GM12878 (cell line): ENCODE results near the gene STK17A. TPM values are rescaled to one million over a fixed set of nuclear protein-coding genes. Genes with fewer than 3 reads are reported as not detected.

ENCODE experiments used
- ATAC-seq: fragments of 200-7000 bp; cut with Tn5 transposase; 3 replicates; pipeline ENCODE4 v1.9.1; 2020; ENCODE audit warnings: mild to moderate bottlenecking, moderate library complexity
- BruUV-seq: library from RNA; stranded (reverse); fragments of 400-500 nt; replicated peaks from 2 replicates; lab custom pipeline; 2021; lab: Mats Ljungman, UMichigan
- CTCF ChIA-PET: fragments of 300-600 bp; sonication (Branson Sonifier 250); formaldehyde crosslinking; extraction: SDS; loops from one replicate; lab custom pipeline; 2021; ENCODE audit warnings: inconsistent platforms; lab: Yijun Ruan, JAX
- POLR2A ChIA-PET: fragments of 350-600 bp; formaldehyde crosslinking; extraction: SDS; loops from one replicate; lab custom pipeline; 2021; ENCODE audit warnings: inconsistent platforms; lab: Charles Lee
- RAD21 ChIA-PET: fragments of 300-600 bp; sonication (Branson Sonifier 250); formaldehyde crosslinking; loops from one replicate; lab custom pipeline; 2023; ENCODE audit warnings: antibody characterized with exemption; ENCODE audit not compliant: unreplicated experiment; lab: Charles Lee
- SMC1A ChIA-PET: fragments of 300-600 bp; sonication (Branson Sonifier 250); formaldehyde crosslinking; loops from one replicate; lab custom pipeline; 2023; ENCODE audit not compliant: unreplicated experiment, uncharacterized antibody; lab: Charles Lee
- DNase-seq: peaks from one replicate; pipeline ENCODE4 v3.0.0-alpha.2; 2011; ENCODE audit warnings: low read depth, low spot score
- FAIRE-seq: peaks from 3 replicates; lab custom pipeline; 2011; peaks lifted over from hg19 to GRCh38; lab: Jason Lieb, UNC
- H2AFZ ChIP-seq: 2 replicates; pipeline ENCODE4 v1.6.0; 2011; ENCODE audit warnings: low read depth, low read length, control low read depth; ENCODE audit not compliant: control insufficient read depth
- H3K27ac ChIP-seq: 2 replicates; pipeline ENCODE4 v1.5.1; 2011; ENCODE audit warnings: control low read depth; ENCODE audit not compliant: control insufficient read depth, insufficient read depth
- H3K27me3 ChIP-seq, 2 experiments: replicated peaks in 1 of 2; 2 replicates each; pipeline versions ENCODE4 v1.6.0 to v1.6.1; 2011; ENCODE audit warnings: low read length in 1 of 2; ENCODE audit not compliant: control insufficient read depth in 2 of 2, insufficient read depth in 2 of 2
- H3K36me3 ChIP-seq, 2 experiments: 2 replicates each; pipeline ENCODE4 v1.5.1; 2011; ENCODE audit warnings: low read length in 1 of 2; ENCODE audit not compliant: control insufficient read depth in 2 of 2, insufficient read depth in 2 of 2
- H3K4me1 ChIP-seq: 2 replicates; pipeline ENCODE4 v1.6.1; 2011; ENCODE audit warnings: mild to moderate bottlenecking, low read length, moderate library complexity, mixed read lengths; ENCODE audit not compliant: control insufficient read depth, insufficient read depth
- H3K4me2 ChIP-seq: 2 replicates; pipeline ENCODE4 v1.6.0; 2011; ENCODE audit warnings: control low read depth; ENCODE audit not compliant: control insufficient read depth, insufficient read depth
- H3K4me3 ChIP-seq: fragments of 200-600 bp; sonication (generic); 2 replicates; pipeline ENCODE4 v1.5.1; 2016
- H3K79me2 ChIP-seq: 2 replicates; pipeline ENCODE4 v1.6.0; 2011; ENCODE audit warnings: low read length; ENCODE audit not compliant: control insufficient read depth, insufficient read depth
- H3K9ac ChIP-seq: 2 replicates; pipeline ENCODE4 v1.8.0; 2011; ENCODE audit warnings: low read length, control low read depth, mixed read lengths; ENCODE audit not compliant: control insufficient read depth, insufficient read depth
- H3K9me3 ChIP-seq: replicated peaks from 3 replicates; pipeline ENCODE4 v1.5.1; 2011; ENCODE audit warnings: mild to moderate bottlenecking, low read length; ENCODE audit not compliant: control insufficient read depth, insufficient read depth
- H4K20me1 ChIP-seq: 2 replicates; pipeline ENCODE4 v1.6.0; 2011; ENCODE audit not compliant: control insufficient read depth, insufficient read depth
- ASH2L ChIP-seq: fragments of 300-600, 200-600 bp; sonication (generic); IDR thresholded peaks from 2 replicates; pipeline ENCODE4 v1.6.1; 2017; ENCODE audit warnings: low read depth, mild to moderate bottlenecking, borderline replicate concordance
- CHD1 ChIP-seq: IDR thresholded peaks from 2 replicates; pipeline ENCODE4 v1.6.1; 2012; ENCODE audit warnings: low read depth, low read length, improper control_type of control experiment
- CREB1 ChIP-seq: IDR thresholded peaks from 2 replicates; pipeline ENCODE4 v1.6.1; 2012; ENCODE audit warnings: low read depth, mild to moderate bottlenecking, inconsistent platforms
- E2F8 ChIP-seq: fragments of 450-650 bp; IDR thresholded peaks from 2 replicates; pipeline ENCODE4 v1.6.1; 2018; ENCODE audit warnings: mild to moderate bottlenecking, low read depth, moderate library complexity; ENCODE audit not compliant: partially characterized antibody
- E4F1 ChIP-seq: fragments of 450-650 bp; IDR thresholded peaks from 2 replicates; pipeline ENCODE4 v1.6.1; 2018; ENCODE audit warnings: borderline replicate concordance, mild to moderate bottlenecking; ENCODE audit not compliant: partially characterized antibody
- ELK1 ChIP-seq: IDR thresholded peaks from 2 replicates; pipeline ENCODE4 v1.6.1; 2012; ENCODE audit warnings: low read depth, low read length, improper control_type of control experiment
- JUNB ChIP-seq: IDR thresholded peaks from 2 replicates; pipeline ENCODE4 v1.6.1; 2016; ENCODE audit warnings: antibody characterized with exemption, mild to moderate bottlenecking
- MAX ChIP-seq: IDR thresholded peaks from 2 replicates; pipeline ENCODE4 v1.6.1; 2012; ENCODE audit warnings: low read depth, low read length, improper control_type of control experiment
- NBN ChIP-seq: fragments of 450-650 bp; IDR thresholded peaks from 2 replicates; pipeline ENCODE4 v1.6.1; 2016
- PAX8 ChIP-seq: fragments of 450-650 bp; IDR thresholded peaks from 2 replicates; pipeline ENCODE4 v1.6.1; 2017; ENCODE audit warnings: mild to moderate bottlenecking, moderate library complexity
- POLR2AphosphoS2 ChIP-seq: IDR thresholded peaks from 2 replicates; pipeline ENCODE4 v1.6.1; 2011; ENCODE audit warnings: low read depth, mild to moderate bottlenecking, low read length, improper control_type of control experiment, moderate library complexity
- RBBP5 ChIP-seq: fragments of 200-600 bp; sonication (generic); conservative IDR thresholded peaks from 2 replicates; pipeline ENCODE4 v1.6.1; 2016
- SIN3A ChIP-seq: IDR thresholded peaks from 2 replicates; pipeline ENCODE4 v1.6.1; 2012; ENCODE audit warnings: low read depth, low read length, improper control_type of control experiment
- SMAD5 ChIP-seq: IDR thresholded peaks from 2 replicates; pipeline ENCODE4 v1.6.1; 2016; ENCODE audit warnings: antibody characterized with exemption, low read depth
- STAT3 ChIP-seq: IDR thresholded peaks from 2 replicates; pipeline ENCODE4 v1.6.1; 2011; ENCODE audit warnings: low read depth, low read length, improper control_type of control experiment
- SUZ12 ChIP-seq: fragments of 200-600 bp; sonication (generic); IDR thresholded peaks from one replicate; pipeline ENCODE4 v1.6.1; 2018; ENCODE audit warnings: antibody characterized with exemption, mild to moderate bottlenecking; ENCODE audit not compliant: unreplicated experiment
- TBL1XR1 ChIP-seq: IDR thresholded peaks from 2 replicates; pipeline ENCODE4 v1.6.1; 2012; ENCODE audit warnings: low read depth, low read length, improper control_type of control experiment
- TCF12 ChIP-seq: IDR thresholded peaks from 2 replicates; pipeline ENCODE4 v1.6.1; 2011; ENCODE audit warnings: low read depth, mild to moderate bottlenecking, low read length
- WGBS: methylation state at CpG from one replicate; pipeline ENCODE4 v1.1.6; 2016; ENCODE audit warnings: low lambda C conversion rate; ENCODE audit not compliant: insufficient replicate concordance, insufficient coverage; ENCODE audit errors: missing lambda C conversion rate; 5-methylcytosine and 5-hydroxymethylcytosine counted together
- in situ Hi-C: fragments of 300-500 bp; cut with MboI; formaldehyde crosslinking; loops from 9 replicates; pipeline ENCODE4 v1.14.3; 2018; ENCODE audit warnings: mixed read lengths
- intact Hi-C: fragments of 100-400 bp; cut with micrococcal nuclease; formaldehyde crosslinking; loops from one replicate; pipeline ENCODE4 v1.14.2; 2022; ENCODE audit not compliant: unreplicated experiment
- polyA plus RNA-seq, 11 experiments: library from polyadenylated mRNA; depleted of rRNA in 4 of 11; unstranded in 6 of 11; stranded (reverse) in 5 of 11; fragments of >200 nt; fragmentation: Nextera tagmentation in 4 of 11; fragmentation: Illumina TruSeq in 1 of 11; extraction: Ambion mirVana in 4 of 11; extraction: Trizol in 1 of 11; gene quantifications; 1 replicate in 1 of 11; 2 replicates in 10 of 11; pipeline versions ENCODE4 v1.2.1 to v1.2.3, GENCODE V29; 2011 to 2016; ENCODE audit warnings: inconsistent platforms in 2 of 11, missing spikeins in 2 of 11, low read depth in 1 of 11
- total RNA-seq, 4 experiments: library from RNA; depleted of rRNA in 3 of 4; stranded (reverse); fragments of >200 nt in 3 of 4; fragmentation: Illumina TruSeq in 1 of 4; extraction: Trizol in 1 of 4; gene quantifications; 2 replicates each; pipeline versions ENCODE4 v1.2.1 to v1.2.3, GENCODE V29; 2013 to 2021

Gene STK17A
- total and polyA plus RNA-seq, 10 of the 15 experiments (the other 5 are each of a cell fraction or from before 2014, with no cell fraction given): 18.5 to 91.6 (median 70.8) TPM

- Histone ChIP-seq H2AFZ (no peak overlapping the region), H3K9ac (no peak overlapping the region), H3K9me3 (no peaks in the 10 kb centered on the region), H3K36me3 (no peaks in the 10 kb centered on the region), H3K4me3 (no peak overlapping the region), H3K27ac (no peak overlapping the region), H3K4me2 (no peak overlapping the region), H3K4me1 (no peaks in the 10 kb centered on the region), H3K27me3 (peaks cover 0 to 3% of the 10 kb centered on the region in 2 experiments; a peak in 1 of 4 replicates), H3K79me2 (no peaks in the 10 kb centered on the region), H4K20me1 (no peaks in the 10 kb centered on the region)
- TF ChIP-seq MAX (no peak), PAX8 (no peak), SMAD5 (no peak), STAT3 (no peak), NBN (no peak), ASH2L (no peak), ELK1 (no peak), SIN3A (no peak), TBL1XR1 (no peak), POLR2AphosphoS2 (no peak), RBBP5 (no peak), E2F8 (no peak), TCF12 (no peak), CREB1 (no peak), E4F1 (no peak), SUZ12 (no peak), JUNB (no peak), CHD1 (no peak)
- ATAC-seq (no peak), DNase-seq (no peak), FAIRE-seq (no peak)
- WGBS: 57% methylated on average over 6 of the region's 6 CpGs
- RAD21 ChIA-PET: no interaction called here
- CTCF ChIA-PET: no interaction called here
- no TSS peak for BruUV-seq
- intact Hi-C loops (no loop called here), in situ Hi-C loops (no loop called here)
- POLR2A ChIA-PET: no interaction called here
- SMC1A ChIA-PET: no interaction called here
Observed at GRCh38 chr7:43535810-43536585, 46.9 kb upstream of the STK17A start.
